Retinal pigment epithelial cell (primary cell): ENCODE results near the gene CACNB1.
A peak's percentile ranks its signal among the peaks of the same experiment; 100 is the strongest.

ENCODE experiments used
- DNase-seq: peaks from one replicate; pipeline ENCODE4 v3.0.0-alpha.2; 2010; ENCODE audit warnings: low read depth
- H3K4me3 ChIP-seq: 2 replicates; pipeline ENCODE4 v1.5.1; 2011; ENCODE audit warnings: mild to moderate bottlenecking, low read length, control low read depth, moderate library complexity
- TF ChIP-seq, protein P1 (sequence below): conservative IDR thresholded peaks from 2 replicates; pipeline ENCODE4 v1.5.1; 2011; ENCODE audit warnings: low read depth, low read length, control low read depth, inconsistent platforms

Gene CACNB1

DNA sequence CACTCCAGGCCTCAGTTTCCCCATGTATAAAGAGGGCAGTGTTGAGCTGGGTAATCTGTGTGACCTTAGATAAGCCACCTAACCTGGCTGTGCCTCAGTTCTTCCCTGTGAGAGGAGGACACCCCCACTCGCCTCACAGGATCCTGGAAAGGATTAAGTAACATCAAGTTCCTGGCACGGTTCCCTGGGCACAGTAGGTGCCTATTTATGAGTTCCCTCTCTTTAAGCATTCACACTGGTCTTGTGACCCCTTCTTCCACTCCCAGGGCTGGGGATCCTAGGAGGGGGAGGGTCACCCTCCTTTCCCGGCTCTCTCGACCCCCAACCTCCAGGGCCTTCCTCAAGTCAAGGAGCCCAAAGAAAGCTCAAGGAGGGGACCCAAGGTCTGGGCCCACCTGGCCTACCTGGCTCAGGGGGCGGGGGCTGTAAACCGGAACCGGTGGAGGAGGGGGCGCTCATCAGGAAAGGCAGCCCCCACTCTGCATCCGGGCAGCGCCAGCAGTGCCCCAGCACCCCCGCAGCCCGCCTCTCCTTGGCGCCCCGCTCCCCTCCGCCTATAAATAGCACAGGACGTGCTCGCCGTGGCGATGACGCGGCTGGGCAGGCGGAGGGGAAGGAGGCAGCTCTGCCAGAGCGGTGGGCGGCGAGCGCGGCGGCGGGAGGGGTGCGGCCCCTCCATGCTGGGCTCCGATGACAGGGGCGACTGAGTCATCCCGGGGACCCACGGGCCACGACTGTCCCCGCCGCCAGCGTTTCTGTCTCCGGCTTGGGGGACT, 12.0 kb upstream of the CACNB1 start:
- peak overlapping the region; percentile 41 for H3K4me3 ChIP-seq
- no peak for DNase-seq
- TF ChIP-seq, protein P1, sequence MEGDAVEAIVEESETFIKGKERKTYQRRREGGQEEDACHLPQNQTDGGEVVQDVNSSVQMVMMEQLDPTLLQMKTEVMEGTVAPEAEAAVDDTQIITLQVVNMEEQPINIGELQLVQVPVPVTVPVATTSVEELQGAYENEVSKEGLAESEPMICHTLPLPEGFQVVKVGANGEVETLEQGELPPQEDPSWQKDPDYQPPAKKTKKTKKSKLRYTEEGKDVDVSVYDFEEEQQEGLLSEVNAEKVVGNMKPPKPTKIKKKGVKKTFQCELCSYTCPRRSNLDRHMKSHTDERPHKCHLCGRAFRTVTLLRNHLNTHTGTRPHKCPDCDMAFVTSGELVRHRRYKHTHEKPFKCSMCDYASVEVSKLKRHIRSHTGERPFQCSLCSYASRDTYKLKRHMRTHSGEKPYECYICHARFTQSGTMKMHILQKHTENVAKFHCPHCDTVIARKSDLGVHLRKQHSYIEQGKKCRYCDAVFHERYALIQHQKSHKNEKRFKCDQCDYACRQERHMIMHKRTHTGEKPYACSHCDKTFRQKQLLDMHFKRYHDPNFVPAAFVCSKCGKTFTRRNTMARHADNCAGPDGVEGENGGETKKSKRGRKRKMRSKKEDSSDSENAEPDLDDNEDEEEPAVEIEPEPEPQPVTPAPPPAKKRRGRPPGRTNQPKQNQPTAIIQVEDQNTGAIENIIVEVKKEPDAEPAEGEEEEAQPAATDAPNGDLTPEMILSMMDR = no peak

DNA sequence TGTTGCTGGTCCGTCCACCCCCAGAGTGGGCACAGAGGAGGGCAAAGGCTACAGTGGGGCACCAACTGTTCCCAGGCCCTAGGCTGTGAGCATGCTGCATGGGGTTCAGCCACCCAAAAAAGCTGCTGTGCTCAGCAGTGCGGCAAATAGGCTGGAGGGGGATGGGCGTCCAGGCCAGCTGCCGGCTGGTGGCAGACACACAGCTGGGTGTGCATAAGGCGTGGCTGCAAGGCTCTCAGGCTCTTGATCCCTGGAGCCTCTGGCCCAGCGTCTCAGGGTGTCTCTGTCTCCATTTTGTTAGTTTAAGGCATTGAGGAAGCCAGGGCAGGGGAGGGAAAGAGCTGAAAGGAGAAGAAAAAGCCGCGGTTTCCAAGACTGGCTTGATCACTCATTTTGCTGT, 11.4 kb upstream of the CACNB1 start:
- H3K4me3 ChIP-seq = no peak overlapping the region
- no peak for DNase-seq
- TF ChIP-seq, protein P1 = no peak

DNA sequence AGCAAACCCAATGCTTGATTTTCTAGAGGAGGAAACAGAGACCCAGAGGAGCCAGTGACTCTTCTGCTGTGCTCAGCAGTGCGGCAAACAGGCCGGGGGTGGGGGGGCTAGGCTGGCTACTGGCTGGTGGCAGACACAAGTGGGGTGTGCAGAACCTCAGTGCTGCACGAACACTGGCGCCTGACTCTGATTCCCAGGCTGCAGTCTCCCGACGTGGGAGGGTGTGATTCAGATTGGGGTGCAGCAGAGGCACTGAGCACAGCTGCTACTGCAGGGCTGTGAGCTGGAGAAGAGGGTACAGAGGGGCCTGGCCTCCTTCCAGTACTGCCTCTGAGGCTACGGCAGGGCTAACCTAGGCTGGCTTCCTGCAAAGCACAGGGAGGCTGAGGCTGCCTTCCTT, 10.7 kb upstream of the CACNB1 start:
- no peak for DNase-seq
- TF ChIP-seq, protein P1 = no peak
- H3K4me3 ChIP-seq = no peak overlapping the region

DNA sequence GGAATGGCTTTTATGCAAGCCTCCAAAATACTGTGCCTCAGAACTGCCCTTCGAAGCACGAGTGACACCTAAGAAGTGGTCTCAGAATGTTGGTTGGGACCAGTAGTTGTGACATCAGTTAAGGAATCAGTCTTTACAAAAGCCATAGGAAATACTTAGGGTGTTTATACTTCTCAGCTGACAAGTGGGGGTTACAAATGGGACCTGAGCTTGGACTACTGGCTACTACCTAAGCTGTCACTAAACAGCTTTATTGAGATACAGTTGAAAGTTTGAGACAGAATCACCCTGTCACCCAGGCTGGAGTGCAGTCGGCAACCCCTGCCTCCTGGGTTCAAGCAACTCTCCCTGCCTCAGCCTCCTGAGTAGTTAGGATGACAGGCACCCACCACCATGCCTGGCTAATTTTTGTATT, 7.7 kb upstream of the CACNB1 start:
- TF ChIP-seq, protein P1 = no peak
- no peak for DNase-seq
- H3K4me3 ChIP-seq = no peak overlapping the region

DNA sequence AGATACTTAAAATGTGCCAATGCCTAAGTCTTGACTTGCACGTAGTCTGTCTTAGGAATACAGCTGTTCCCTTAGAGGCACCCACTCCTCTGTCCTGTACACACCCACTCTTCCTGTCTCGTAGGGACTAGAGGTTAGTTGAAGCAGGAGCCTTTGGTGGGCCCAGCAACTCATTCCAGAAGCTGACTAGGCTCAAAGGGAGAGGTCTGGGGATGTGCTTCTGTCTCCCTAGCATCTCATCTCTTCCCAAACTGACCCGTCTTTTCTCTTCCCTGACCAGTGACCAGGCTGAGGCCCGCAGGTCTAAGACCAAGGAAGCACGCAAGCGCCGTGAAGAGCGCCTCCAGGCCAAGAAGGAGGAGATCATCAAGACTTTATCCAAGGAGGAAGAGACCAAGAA, 6.8 kb upstream of the CACNB1 start:
- no peak overlapping the region for H3K4me3 ChIP-seq
- TF ChIP-seq, protein P1 = no peak
- DNase-seq = no peak

DNA sequence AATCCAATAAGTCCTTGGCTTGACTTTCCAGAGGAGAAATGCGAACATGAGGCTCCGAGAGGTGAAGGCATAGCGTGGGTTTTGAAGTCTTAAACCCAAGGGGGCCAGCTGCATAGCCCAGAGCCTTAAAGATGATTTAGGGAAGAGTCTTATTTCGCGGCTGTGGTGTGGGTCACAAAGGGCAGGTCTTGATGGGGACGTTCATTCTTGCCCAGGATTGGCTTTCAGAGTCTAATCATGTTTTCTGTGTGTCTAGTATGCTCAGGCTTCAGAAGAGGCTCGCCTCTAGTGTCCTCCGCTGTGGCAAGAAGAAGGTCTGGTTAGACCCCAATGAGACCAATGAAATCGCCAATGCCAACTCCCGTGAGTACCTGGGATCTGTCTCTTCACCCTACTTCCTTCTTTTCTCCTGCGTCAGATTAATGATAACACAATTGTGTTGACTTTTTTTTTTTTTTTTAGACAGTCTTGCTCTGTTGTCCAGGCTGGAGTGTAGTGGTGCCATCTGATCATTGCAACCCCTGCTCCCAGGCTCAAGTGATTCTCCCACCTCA, 3.6 kb upstream of the CACNB1 start:
- peak overlapping the region; percentile 99 for H3K4me3 ChIP-seq
- TF ChIP-seq, protein P1 = no peak
- DNase-seq = no peak

DNA sequence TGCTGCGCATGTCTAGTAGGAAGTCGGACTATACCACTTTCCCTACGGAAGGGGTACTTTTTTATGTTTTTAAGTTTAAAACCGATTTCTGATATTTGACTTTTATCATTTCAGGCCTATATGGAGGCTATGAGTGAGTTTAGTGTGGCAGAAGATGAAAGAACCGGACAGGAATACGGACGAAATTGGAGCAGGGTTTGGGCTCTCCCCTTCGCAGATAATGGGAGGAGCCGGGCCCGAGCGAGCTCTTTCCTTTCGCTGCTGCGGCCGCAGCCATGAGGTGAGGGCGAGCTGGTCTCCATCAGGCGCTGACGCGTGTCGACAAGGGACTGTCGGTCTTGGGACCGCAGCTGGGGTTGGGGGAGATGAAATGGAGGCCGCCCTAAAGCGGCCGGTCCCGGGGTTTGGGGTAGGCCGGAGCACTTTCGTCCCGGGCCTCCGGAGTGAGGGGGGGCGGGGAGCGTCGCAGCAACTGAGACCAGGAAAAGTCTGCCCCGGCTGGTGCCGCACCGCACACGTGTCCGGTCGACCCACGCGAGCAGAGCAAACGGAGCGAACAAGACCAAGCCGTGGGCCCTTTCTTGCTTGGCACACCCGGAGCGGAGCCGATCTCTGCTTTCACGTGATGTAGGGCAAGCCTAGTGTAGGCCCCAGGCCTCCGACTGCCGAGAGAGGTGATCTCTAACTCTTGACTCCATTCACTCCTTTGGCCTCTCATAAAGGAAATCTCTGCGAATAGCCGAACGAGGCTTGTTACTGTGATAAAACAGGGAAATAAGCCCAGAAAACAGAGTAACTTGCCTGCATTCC, 2.8 kb upstream of the CACNB1 start, which contains the start of gene RPL19:
Gene RPL19 (plus strand): TSS at position 214 of the 810 bp plus-strand sequence. CDS start 62 bp downstream, at position 276.
- no peak for DNase-seq
- peak within 1 kb of the TSS; percentile 99 for H3K4me3 ChIP-seq
- TF ChIP-seq, protein P1 = no peak
